ENCODE data around the gene ACBD5. TPM values are rescaled to one million over a fixed set of nuclear protein-coding genes. Genes with fewer than 3 reads are reported as not detected.
A peak's percentile ranks its signal among the peaks of the same experiment; 100 is the strongest.

Gene ACBD5
- total RNA-seq, 2 experiments from 2014 or later = 21.3 to 22.5 TPM

DNA sequence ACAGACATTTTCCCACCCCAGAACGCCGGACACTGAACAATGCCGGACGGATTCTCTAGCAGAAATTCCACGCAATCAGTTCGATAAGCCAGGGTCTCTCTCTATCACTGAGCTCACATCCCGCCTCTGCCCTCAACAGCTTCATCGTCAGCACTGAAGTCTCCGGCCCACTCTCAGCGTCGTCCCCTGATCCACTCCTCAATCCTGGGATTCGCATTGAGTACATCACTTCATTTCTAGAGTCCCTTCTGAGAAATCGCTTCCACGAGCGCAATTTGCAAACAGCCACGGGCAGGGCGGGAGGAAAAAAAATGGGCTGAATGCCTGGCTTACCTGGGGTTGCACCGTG lies 86.8 kb downstream of the ACBD5 start:
- H3K36me3 ChIP-seq (ENCODE audit: insufficient read depth, low read length) = peaks cover 5% of the 10 kb centered on the region
- peak in 5 of 14 experiments; percentile 1 to 36 (median 18) for DNase-seq
- intact Hi-C loops (cut with DNase I, micrococcal nuclease) = loop anchor here (1.0 to 10.0 kb wide), 9 partner anchors 37 to 1381 kb away; partner anchors contain the start of genes ABI1 (in 1 of the 2), ANKRD26 (in 1 of the 2), MPP7 (in 1 of the 2) and WAC (in 1 of the 2)
- no peaks in the 10 kb centered on the region for H3K9me3 ChIP-seq (ENCODE audit: control insufficient read depth in 1 of 2, insufficient read depth in 1 of 2, low read length in 2 of 2)
- ATAC-seq (ENCODE audit: poor library complexity) = peak; percentile 3
- H3K4me1 Mint-ChIP-seq (ENCODE audit: low read depth) = peaks cover 60% of the 10 kb centered on the region
- ChIA-PET CTCF (interaction anchor here (1.1 to 2.0 kb wide), 8 partner anchors 9 to 293 kb away, joined by 3 to 10 read pairs (median 4); partner anchors contain the start of gene ABI1), POLR2A (interaction anchor here (0.6 to 3.2 kb wide), 38 partner anchors 8 to 1381 kb away, joined by 3 to 123 read pairs (median 6); partner anchors contain the start of genes ABI1, ACBD5, ANKRD26 and MPP7)
- TF ChIP-seq, protein P1, sequence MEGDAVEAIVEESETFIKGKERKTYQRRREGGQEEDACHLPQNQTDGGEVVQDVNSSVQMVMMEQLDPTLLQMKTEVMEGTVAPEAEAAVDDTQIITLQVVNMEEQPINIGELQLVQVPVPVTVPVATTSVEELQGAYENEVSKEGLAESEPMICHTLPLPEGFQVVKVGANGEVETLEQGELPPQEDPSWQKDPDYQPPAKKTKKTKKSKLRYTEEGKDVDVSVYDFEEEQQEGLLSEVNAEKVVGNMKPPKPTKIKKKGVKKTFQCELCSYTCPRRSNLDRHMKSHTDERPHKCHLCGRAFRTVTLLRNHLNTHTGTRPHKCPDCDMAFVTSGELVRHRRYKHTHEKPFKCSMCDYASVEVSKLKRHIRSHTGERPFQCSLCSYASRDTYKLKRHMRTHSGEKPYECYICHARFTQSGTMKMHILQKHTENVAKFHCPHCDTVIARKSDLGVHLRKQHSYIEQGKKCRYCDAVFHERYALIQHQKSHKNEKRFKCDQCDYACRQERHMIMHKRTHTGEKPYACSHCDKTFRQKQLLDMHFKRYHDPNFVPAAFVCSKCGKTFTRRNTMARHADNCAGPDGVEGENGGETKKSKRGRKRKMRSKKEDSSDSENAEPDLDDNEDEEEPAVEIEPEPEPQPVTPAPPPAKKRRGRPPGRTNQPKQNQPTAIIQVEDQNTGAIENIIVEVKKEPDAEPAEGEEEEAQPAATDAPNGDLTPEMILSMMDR (IDR thresholded peaks at IDR 0.05) = no peak
- peaks cover 62% of the 10 kb centered on the region for H3K36me3 Mint-ChIP-seq (ENCODE audit: low read depth)
- peak overlapping the region; percentile 100 for H3K27ac ChIP-seq (ENCODE audit: low read depth in 1 of 2, low read length in 2 of 2)
- H3K4me3 ChIP-seq (ENCODE audit: low read length) = peak overlapping the region; percentile 97
- H3K27me3 Mint-ChIP-seq = no peaks in the 10 kb centered on the region
- H3K4me3 Mint-ChIP-seq = peak overlapping the region; percentile 97
- peak overlapping the region; percentile 100 for H3K27ac Mint-ChIP-seq
- peaks cover 31% of the 10 kb centered on the region for H3K4me1 ChIP-seq (ENCODE audit: insufficient read depth, low read length)
- no peaks in the 10 kb centered on the region for H3K27me3 ChIP-seq (ENCODE audit: control insufficient read depth in 1 of 2, insufficient read depth in 2 of 2, low read length in 2 of 2)
- H3K9me3 Mint-ChIP-seq = no peaks in the 10 kb centered on the region

DNA sequence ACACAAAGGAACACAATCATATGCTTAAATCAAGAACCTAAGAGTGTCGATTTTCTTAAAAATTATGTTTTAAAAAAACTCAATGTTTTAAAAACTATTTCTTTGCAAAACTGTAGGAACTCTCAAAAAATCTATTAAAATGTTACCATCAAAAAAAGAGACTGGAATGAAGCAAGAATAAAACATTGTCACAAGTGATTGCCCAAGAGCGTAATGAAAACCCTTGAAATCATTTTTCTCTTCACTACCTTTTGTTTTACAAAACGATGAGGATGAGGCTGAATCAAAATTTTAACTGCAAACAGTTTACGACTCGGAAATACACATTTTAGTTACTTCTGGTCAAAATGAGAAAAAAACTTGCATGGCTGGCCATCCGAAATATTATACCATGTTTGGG lies 87.3 kb downstream of the ACBD5 start:
- Mint-ChIP-seq H3K27ac (peak overlapping the region; percentile 100), H3K4me3 (peak overlapping the region; percentile 97), H3K36me3 (ENCODE audit: low read depth) (peaks cover 62% of the 10 kb centered on the region), H3K27me3 (no peaks in the 10 kb centered on the region), H3K4me1 (ENCODE audit: low read depth) (peaks cover 60% of the 10 kb centered on the region), H3K9me3 (no peaks in the 10 kb centered on the region)
- TF ChIP-seq, protein P1 (IDR thresholded peaks at IDR 0.05) = no peak
- peaks cover 31% of the 10 kb centered on the region for H3K4me1 ChIP-seq (ENCODE audit: insufficient read depth, low read length)
- DNase-seq (no peak), ATAC-seq (ENCODE audit: poor library complexity) (no peak)
- H3K27ac ChIP-seq (ENCODE audit: low read depth in 1 of 2, low read length in 2 of 2) = no peak overlapping the region
- peaks cover 10% of the 10 kb centered on the region for H3K36me3 ChIP-seq (ENCODE audit: insufficient read depth, low read length)
- ChIA-PET POLR2A (interaction anchor here (0.9 to 3.2 kb wide), 21 partner anchors 9 to 1381 kb away, joined by 3 to 123 read pairs (median 8); partner anchors contain the start of genes ACBD5, ANKRD26 and RAB18), CTCF (interaction anchor here (1.2 kb wide), 1 partner anchor 32 kb away, joined by 5 read pairs; no protein-coding TSS in a partner anchor)
- intact Hi-C loops (cut with DNase I, micrococcal nuclease) = loop anchor here (2.0 to 10.0 kb wide), 6 partner anchors 36 to 1381 kb away; partner anchors contain the start of genes ANKRD26 (in 1 of the 2), MPP7 (in 1 of the 2) and WAC (in 1 of the 2)
- H3K4me3 ChIP-seq (ENCODE audit: low read length) = peak overlapping the region; percentile 97
- no peaks in the 10 kb centered on the region for H3K9me3 ChIP-seq (ENCODE audit: control insufficient read depth in 1 of 2, insufficient read depth in 1 of 2, low read length in 2 of 2)
- H3K27me3 ChIP-seq (ENCODE audit: control insufficient read depth in 1 of 2, insufficient read depth in 2 of 2, low read length in 2 of 2) = no peaks in the 10 kb centered on the region

DNA sequence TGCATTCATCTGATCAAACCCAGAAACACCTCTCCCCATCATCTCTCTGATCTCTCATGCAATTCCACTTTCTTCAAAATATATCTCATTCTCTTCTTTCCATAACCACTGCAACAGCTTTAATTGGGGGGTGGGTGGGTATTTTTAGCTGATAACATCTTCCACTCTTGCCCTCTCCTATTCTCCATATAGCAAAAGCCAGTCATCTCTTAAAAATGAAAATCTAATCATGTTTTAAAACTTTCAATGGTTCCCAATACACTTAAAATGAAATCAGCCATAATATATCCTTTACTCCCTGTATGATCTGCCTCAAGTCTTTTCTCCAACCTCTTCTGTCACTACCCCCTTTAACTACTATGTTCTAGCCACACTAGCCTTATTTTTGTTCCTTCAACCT lies 87.9 kb downstream of the ACBD5 start:
- intact Hi-C loops (cut with DNase I, micrococcal nuclease) = loop anchor here (2.0 to 10.0 kb wide), 6 partner anchors 35 to 1382 kb away; partner anchors contain the start of genes ANKRD26 (in 1 of the 2), MPP7 (in 1 of the 2) and WAC (in 1 of the 2)
- Mint-ChIP-seq H3K36me3 (ENCODE audit: low read depth) (peaks cover 68% of the 10 kb centered on the region), H3K27me3 (no peaks in the 10 kb centered on the region), H3K4me1 (ENCODE audit: low read depth) (peaks cover 56% of the 10 kb centered on the region), H3K4me3 (peak overlapping the region; percentile 97), H3K27ac (peak overlapping the region; percentile 100), H3K9me3 (no peaks in the 10 kb centered on the region)
- H3K27me3 ChIP-seq (ENCODE audit: control insufficient read depth in 1 of 2, insufficient read depth in 2 of 2, low read length in 2 of 2) = no peaks in the 10 kb centered on the region
- H3K4me3 ChIP-seq (ENCODE audit: low read length) = peak overlapping the region; percentile 97
- H3K36me3 ChIP-seq (ENCODE audit: insufficient read depth, low read length) = peaks cover 17% of the 10 kb centered on the region
- H3K9me3 ChIP-seq (ENCODE audit: control insufficient read depth in 1 of 2, insufficient read depth in 1 of 2, low read length in 2 of 2) = no peaks in the 10 kb centered on the region
- ChIA-PET CTCF (interaction anchor here (0.7 kb wide), 1 partner anchor 71 kb away, joined by 3 read pairs; no protein-coding TSS in a partner anchor), POLR2A (interaction anchor here (0.7 kb wide), 1 partner anchor 52 kb away, joined by 3 read pairs; the partner anchor contains the start of gene ANKRD26)
- TF ChIP-seq, protein P1 (IDR thresholded peaks at IDR 0.05) = no peak
- peaks cover 32% of the 10 kb centered on the region for H3K4me1 ChIP-seq (ENCODE audit: insufficient read depth, low read length)
- ATAC-seq (ENCODE audit: poor library complexity) (no peak), DNase-seq (no peak)
- no peak overlapping the region for H3K27ac ChIP-seq (ENCODE audit: low read depth in 1 of 2, low read length in 2 of 2)
